ENCODE measurements around the gene SLC66A2. TPM values are rescaled to one million over a fixed set of nuclear protein-coding genes. Genes with fewer than 3 reads are reported as not detected.

SLC66A2 gene
- total RNA-seq, 1 experiment from 2014 or later, result 17.4 TPM

Other genes with a start within 250 kb of the SLC66A2 start
- not detected in 2 replicates for gene KCNG2, start 153.7 kb downstream of the SLC66A2 start, total RNA-seq (2014; rRNA removed; shearing (Covaris generic))
- 16.9 and 26.2 TPM in 2 replicates for gene HSBP1L1, start 13.0 kb upstream of the SLC66A2 start, total RNA-seq (2014; rRNA removed; shearing (Covaris generic))
- gene TXNL4A, start 36.9 kb upstream of the SLC66A2 start, total RNA-seq (2014; rRNA removed; shearing (Covaris generic)), result 144 and 146 TPM in 2 replicates
- 51.9 and 66.1 TPM in 2 replicates for gene RBFA, start 82.8 kb upstream of the SLC66A2 start, total RNA-seq (2014; rRNA removed; shearing (Covaris generic))
- 21.3 and 27.8 TPM in 2 replicates for gene ADNP2, start 157.6 kb upstream of the SLC66A2 start, total RNA-seq (2014; rRNA removed; shearing (Covaris generic))

Data from H4 (cell line).